Tibial nerve (tissue), 3 donors: ENCODE data around the gene LRRC25.
"Not testable (repeated sequence)": the region's sequence is repeated elsewhere in the genome, so short reads cannot be mapped to it uniquely, and the experiment has no call there.

Experiments
- CTCF ChIP-seq, 5 experiments: fragments of 200-600 bp in 3 of 5; fragments of 450-650 bp in 2 of 5; sonication (generic) in 3 of 5; IDR thresholded peaks; one replicate each; pipeline ENCODE4 v1.5.1; 2016 to 2019; ENCODE audit warnings: antibody characterized with exemption in 5 of 5, mild to moderate bottlenecking in 3 of 5, moderate library complexity in 2 of 5
- POLR2A ChIP-seq, 2 donors: fragments of 450-650 bp; IDR thresholded peaks; one replicate each; pipeline ENCODE4 v1.6.1; 2017; ENCODE audit warnings: antibody characterized with exemption in 2 of 2, mild to moderate bottlenecking in 2 of 2, moderate library complexity in 2 of 2

- not testable (repeated sequence) for TF ChIP-seq CTCF, POLR2A (IDR thresholded peaks at IDR 0.05)
Measured at GRCh38 chr19:18364277-18364825, 33.1 kb downstream of the LRRC25 start.
